ENCODE measurements around the gene SWI5. TPM values are rescaled to one million over a fixed set of nuclear protein-coding genes. Genes with fewer than 3 reads are reported as not detected.

SWI5 gene
- total RNA-seq, 1 donor, result 20.3 TPM

DNA sequence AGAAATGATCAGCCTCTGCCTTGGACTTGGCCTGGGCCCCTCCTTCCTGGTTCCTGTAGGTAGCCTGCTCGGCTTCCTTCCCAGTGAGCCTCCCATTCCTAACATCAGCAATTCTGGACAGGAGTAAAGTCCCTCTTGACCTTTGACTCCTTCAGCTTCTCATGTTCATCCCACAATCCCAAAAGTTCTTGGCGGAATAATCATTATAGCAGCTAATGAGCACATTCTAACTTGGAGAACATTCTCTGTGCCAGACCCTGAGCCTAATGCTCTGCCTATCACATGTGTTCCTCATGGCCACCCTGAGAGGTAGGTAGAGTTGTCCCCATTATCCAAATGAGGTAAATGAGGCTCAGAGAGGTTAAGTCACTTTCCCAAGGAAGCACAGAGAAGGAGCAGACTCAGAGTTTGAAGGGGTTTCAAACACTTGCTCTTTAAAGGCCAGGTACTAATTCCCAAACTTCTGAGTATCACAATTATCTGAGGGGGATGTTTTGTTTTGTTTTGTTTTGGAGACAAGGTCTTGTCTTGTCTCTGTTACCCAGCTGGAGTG, 21.2 kb downstream of the SWI5 start:
- peaks cover 4% of the 10 kb centered on the region for H3K36me3 ChIP-seq (ENCODE audit: insufficient read depth, low read length)
- no peak overlapping the region for H3K4me3 ChIP-seq (ENCODE audit: insufficient read depth, low read length)
- H3K9me3 ChIP-seq (ENCODE audit: low read depth, low read length), result no peaks in the 10 kb centered on the region
- no peaks in the 10 kb centered on the region for H3K79me2 ChIP-seq (ENCODE audit: insufficient read depth, low read length)
- no peak overlapping the region for H3K27ac ChIP-seq (ENCODE audit: low read depth, low read length)
- TF ChIP-seq, protein P1, sequence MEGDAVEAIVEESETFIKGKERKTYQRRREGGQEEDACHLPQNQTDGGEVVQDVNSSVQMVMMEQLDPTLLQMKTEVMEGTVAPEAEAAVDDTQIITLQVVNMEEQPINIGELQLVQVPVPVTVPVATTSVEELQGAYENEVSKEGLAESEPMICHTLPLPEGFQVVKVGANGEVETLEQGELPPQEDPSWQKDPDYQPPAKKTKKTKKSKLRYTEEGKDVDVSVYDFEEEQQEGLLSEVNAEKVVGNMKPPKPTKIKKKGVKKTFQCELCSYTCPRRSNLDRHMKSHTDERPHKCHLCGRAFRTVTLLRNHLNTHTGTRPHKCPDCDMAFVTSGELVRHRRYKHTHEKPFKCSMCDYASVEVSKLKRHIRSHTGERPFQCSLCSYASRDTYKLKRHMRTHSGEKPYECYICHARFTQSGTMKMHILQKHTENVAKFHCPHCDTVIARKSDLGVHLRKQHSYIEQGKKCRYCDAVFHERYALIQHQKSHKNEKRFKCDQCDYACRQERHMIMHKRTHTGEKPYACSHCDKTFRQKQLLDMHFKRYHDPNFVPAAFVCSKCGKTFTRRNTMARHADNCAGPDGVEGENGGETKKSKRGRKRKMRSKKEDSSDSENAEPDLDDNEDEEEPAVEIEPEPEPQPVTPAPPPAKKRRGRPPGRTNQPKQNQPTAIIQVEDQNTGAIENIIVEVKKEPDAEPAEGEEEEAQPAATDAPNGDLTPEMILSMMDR (IDR thresholded peaks at IDR 0.05; ENCODE audit: extremely low read depth, low read depth, low read length), result no peak
- H2AFZ ChIP-seq (ENCODE audit: low read length), result no peak overlapping the region
- H3K4me2 ChIP-seq (ENCODE audit: insufficient read depth, low read length), result no peak overlapping the region
- no peak for DNase-seq (ENCODE audit: insufficient read length, low spot score, missing footprints)
- H3K4me1 ChIP-seq (ENCODE audit: insufficient read depth, low read length), result peaks cover 13% of the 10 kb centered on the region
- H4K20me1 ChIP-seq (ENCODE audit: insufficient read depth, low read length), result no peaks in the 10 kb centered on the region
- H3K27me3 ChIP-seq (ENCODE audit: insufficient read depth, low read length), result no peaks in the 10 kb centered on the region

DNA sequence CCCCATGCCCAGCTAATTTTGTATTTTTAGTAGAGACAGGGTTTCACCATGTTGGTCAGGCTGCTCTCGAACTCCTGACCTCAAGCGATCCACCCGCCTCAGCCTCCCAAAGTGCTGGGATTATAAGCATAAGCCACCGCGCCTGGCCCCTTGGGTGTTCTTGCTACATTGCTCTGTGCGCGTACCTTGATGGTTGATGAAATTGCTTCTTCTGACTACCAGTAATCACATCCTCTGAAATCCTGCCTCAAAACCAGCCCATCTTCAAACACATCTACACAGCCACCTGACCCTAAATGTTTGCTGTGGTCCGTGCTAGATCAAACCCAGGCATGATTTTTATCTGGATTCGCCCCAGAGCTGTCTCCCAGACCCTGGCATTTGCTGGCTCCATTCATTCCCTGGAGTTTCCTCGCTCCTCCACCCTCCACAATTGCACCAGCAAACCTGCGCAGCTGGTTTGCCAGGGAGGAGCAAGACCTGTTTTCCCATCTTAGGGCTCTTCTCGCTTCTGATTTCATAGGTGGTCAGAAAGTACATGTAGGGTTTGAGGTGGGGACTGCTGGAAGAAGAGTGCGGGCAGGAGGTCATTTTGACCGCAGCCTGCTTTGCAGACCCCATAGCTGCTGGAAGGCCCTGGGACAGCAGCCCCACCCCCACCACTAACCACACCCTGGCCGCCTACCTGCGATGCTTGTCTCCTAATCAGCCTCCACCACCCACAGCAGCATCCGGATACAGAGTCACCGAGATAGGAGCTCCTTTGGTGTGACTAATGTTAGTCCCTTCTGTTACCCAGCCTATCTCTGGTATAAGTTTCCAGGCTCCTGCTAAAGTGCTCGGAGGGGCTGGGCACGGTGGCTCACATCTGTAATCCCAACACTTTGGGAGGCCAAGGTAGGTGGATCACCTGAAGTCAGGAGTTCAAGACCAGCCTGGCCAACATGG, 22.7 kb downstream of the SWI5 start:
- Histone ChIP-seq H3K4me1 (ENCODE audit: insufficient read depth, low read length) (peaks cover 16% of the 10 kb centered on the region), H3K4me2 (ENCODE audit: insufficient read depth, low read length) (no peak overlapping the region), H3K9me3 (ENCODE audit: low read depth, low read length) (no peaks in the 10 kb centered on the region), H3K27ac (ENCODE audit: low read depth, low read length) (no peak overlapping the region), H2AFZ (ENCODE audit: low read length) (no peak overlapping the region), H3K36me3 (ENCODE audit: insufficient read depth, low read length) (no peaks in the 10 kb centered on the region), H3K27me3 (ENCODE audit: insufficient read depth, low read length) (no peaks in the 10 kb centered on the region), H3K4me3 (ENCODE audit: insufficient read depth, low read length) (no peak overlapping the region), H3K79me2 (ENCODE audit: insufficient read depth, low read length) (no peaks in the 10 kb centered on the region), H4K20me1 (ENCODE audit: insufficient read depth, low read length) (no peaks in the 10 kb centered on the region)
- DNase-seq (ENCODE audit: insufficient read length, low spot score, missing footprints), result no peak
- TF ChIP-seq, protein P1 (IDR thresholded peaks at IDR 0.05; ENCODE audit: extremely low read depth, low read depth, low read length), result no peak

DNA sequence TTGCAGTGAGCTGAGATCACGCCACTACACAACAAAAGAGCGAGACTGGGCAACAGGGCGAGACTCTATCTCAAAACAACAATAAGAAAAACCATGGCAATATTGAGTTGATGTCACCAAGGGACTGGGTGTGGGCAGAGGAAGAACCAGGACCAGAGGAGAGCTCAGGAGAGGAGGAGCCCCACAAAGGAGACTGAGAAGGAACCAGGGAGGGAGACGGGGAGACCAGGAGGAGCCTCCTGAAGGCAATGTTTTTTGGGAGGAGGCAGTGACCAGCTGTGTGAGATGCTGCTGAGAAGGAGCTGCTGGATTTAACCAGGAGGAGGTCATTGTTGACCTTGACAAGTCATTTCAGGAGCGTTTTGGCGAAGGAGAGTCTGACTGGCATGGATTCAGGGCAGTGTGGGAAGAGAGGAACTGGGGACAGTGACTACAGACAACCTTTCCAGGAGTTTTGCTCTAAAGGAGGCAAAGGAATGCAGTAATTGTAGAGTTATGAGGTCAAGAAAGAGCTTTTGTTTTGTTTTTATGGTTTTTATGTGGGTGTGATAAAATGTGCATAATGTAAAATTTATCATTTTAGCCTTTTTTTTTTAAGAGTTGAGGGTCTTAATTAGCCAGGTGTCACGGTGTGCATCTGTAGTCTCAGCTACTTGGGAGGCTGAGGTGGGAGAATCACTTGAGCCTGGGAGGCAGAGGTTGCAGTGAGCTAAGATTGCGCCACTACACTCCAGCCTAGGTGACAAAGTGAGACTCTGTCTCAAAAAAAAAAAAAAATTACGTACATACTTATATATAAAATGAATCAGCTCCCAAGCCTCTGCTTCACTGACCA, 28.3 kb downstream of the SWI5 start:
- Histone ChIP-seq H3K27ac (ENCODE audit: low read depth, low read length) (peak overlapping the region; percentile 80), H3K4me2 (ENCODE audit: insufficient read depth, low read length) (peak overlapping the region; percentile 56), H3K36me3 (ENCODE audit: insufficient read depth, low read length) (peaks cover 11% of the 10 kb centered on the region), H4K20me1 (ENCODE audit: insufficient read depth, low read length) (peaks cover 3% of the 10 kb centered on the region), H3K4me3 (ENCODE audit: insufficient read depth, low read length) (no peak overlapping the region), H2AFZ (ENCODE audit: low read length) (no peak overlapping the region), H3K27me3 (ENCODE audit: insufficient read depth, low read length) (no peaks in the 10 kb centered on the region), H3K4me1 (ENCODE audit: insufficient read depth, low read length) (peaks cover 43% of the 10 kb centered on the region), H3K9me3 (ENCODE audit: low read depth, low read length) (no peaks in the 10 kb centered on the region), H3K79me2 (ENCODE audit: insufficient read depth, low read length) (no peaks in the 10 kb centered on the region)
- peak; percentile 85 for DNase-seq (ENCODE audit: insufficient read length, low spot score, missing footprints)
- TF ChIP-seq, protein P1 (IDR thresholded peaks at IDR 0.05; ENCODE audit: extremely low read depth, low read depth, low read length), result no peak

All from osteoblast (primary cell).